Keratinocyte (primary cell): ENCODE measurements around the gene AIMP1. TPM values are rescaled to one million over a fixed set of nuclear protein-coding genes. Genes with fewer than 3 reads are reported as not detected.

Experiments
- DNase-seq: peaks from one replicate; pipeline ENCODE4 v3.0.0-alpha.2; 2011; ENCODE audit warnings: low read depth, missing footprints, low spot score
- FAIRE-seq: peaks from 2 replicates; lab custom pipeline; 2011; peaks lifted over from hg19 to GRCh38; lab: Jason Lieb, UNC
- H2AFZ ChIP-seq: 2 replicates; pipeline ENCODE4 v1.6.0; 2012; ENCODE audit warnings: low read length, control low read depth, inconsistent platforms; ENCODE audit not compliant: control insufficient read depth
- H3K27ac ChIP-seq: 2 replicates; pipeline ENCODE4 v1.5.1; 2011; ENCODE audit warnings: low read length; ENCODE audit not compliant: control insufficient read depth, insufficient read depth
- H3K27me3 ChIP-seq: 3 replicates; pipeline ENCODE4 v1.6.0; 2011; ENCODE audit warnings: low read length; ENCODE audit not compliant: control insufficient read depth, insufficient read depth; ENCODE audit errors: extremely low read depth
- H3K36me3 ChIP-seq, 2 experiments: 2 replicates in 1 of 2; 3 replicates in 1 of 2; pipeline ENCODE4 v1.5.1; 2011; ENCODE audit warnings: low read length in 2 of 2, mild to moderate bottlenecking in 1 of 2; ENCODE audit not compliant: control insufficient read depth in 2 of 2, insufficient read depth in 2 of 2; ENCODE audit errors: extremely low read depth in 1 of 2
- H3K4me1 ChIP-seq: 3 replicates; pipeline ENCODE4 v1.5.1; 2011; ENCODE audit warnings: low read length; ENCODE audit not compliant: control insufficient read depth, insufficient read depth; ENCODE audit errors: extremely low read depth
- H3K4me2 ChIP-seq: 3 replicates; pipeline ENCODE4 v1.6.0; 2011; ENCODE audit warnings: low read depth, low read length; ENCODE audit not compliant: control insufficient read depth, insufficient read depth; ENCODE audit errors: extremely low read depth
- H3K4me3 ChIP-seq, 3 experiments: fragments of 200-600 bp in 1 of 3; sonication (generic) in 1 of 3; 2 replicates in 2 of 3; 3 replicates in 1 of 3; pipeline ENCODE4 v1.5.1; 2011 to 2016; ENCODE audit warnings: low read length in 3 of 3, mild to moderate bottlenecking in 3 of 3, control low read depth in 2 of 3, inconsistent platforms in 1 of 3, low read depth in 1 of 3, mixed read lengths in 1 of 3, mixed run types in 1 of 3, moderate library complexity in 1 of 3; ENCODE audit not compliant: control insufficient read depth in 2 of 3, insufficient read depth in 2 of 3; ENCODE audit errors: extremely low read depth in 1 of 3
- H3K79me2 ChIP-seq: 2 replicates; pipeline ENCODE4 v1.6.0; 2012; ENCODE audit warnings: low read length; ENCODE audit not compliant: control insufficient read depth, insufficient read depth
- H3K9ac ChIP-seq: 3 replicates; pipeline ENCODE4 v1.6.0; 2011; ENCODE audit warnings: low read length; ENCODE audit not compliant: control insufficient read depth, insufficient read depth; ENCODE audit errors: extremely low read depth
- H3K9me1 ChIP-seq: 3 replicates; pipeline ENCODE4 v1.6.0; 2011; ENCODE audit warnings: low read length; ENCODE audit not compliant: control insufficient read depth, insufficient read depth; ENCODE audit errors: extremely low read depth
- H3K9me3 ChIP-seq: 2 replicates; pipeline ENCODE4 v1.5.1; 2012; ENCODE audit warnings: low read depth, low read length; ENCODE audit not compliant: control insufficient read depth
- H4K20me1 ChIP-seq: 3 replicates; pipeline ENCODE4 v1.6.0; 2011; ENCODE audit warnings: low read length; ENCODE audit not compliant: control insufficient read depth, insufficient read depth; ENCODE audit errors: extremely low read depth
- EZH2 ChIP-seq: IDR thresholded peaks from one replicate; pipeline ENCODE4 v1.6.1; 2012; ENCODE audit warnings: inconsistent platforms, mild to moderate bottlenecking, low read length, moderate library complexity
- dilution Hi-C: fragments of 300-500 bp; cut with MboI; formaldehyde crosslinking; loops from one replicate; pipeline ENCODE4 v1.7.0; 2020; ENCODE audit warnings: low sequenced_read_pairs; ENCODE audit not compliant: extremely low pct_ligation_motif_present
- polyA plus RNA-seq, 5 experiments: library from polyadenylated mRNA; depleted of rRNA in 3 of 5; stranded (reverse) in 3 of 5; stranded (forward) in 1 of 5; unstranded in 1 of 5; fragments of >200 nt; gene quantifications; 1 replicate in 1 of 5; 2 replicates in 3 of 5; 3 replicates in 1 of 5; pipeline versions ENCODE4 v1.2.1 to v1.2.3, GENCODE V29; 2011 to 2012; ENCODE audit warnings: missing spikeins in 2 of 5, low read depth in 1 of 5, low replicate concordance in 1 of 5
- TF ChIP-seq, protein P1 (sequence below), 3 experiments: IDR thresholded peaks in 1 of 3; conservative IDR thresholded peaks in 1 of 3; optimal IDR thresholded peaks in 1 of 3; 2 replicates in 2 of 3; 3 replicates in 1 of 3; pipeline versions ENCODE3 to v1.5.1; 2011; ENCODE audit warnings: low read length in 3 of 3, mild to moderate bottlenecking in 3 of 3, moderate library complexity in 2 of 3, control low read depth in 1 of 3, inconsistent platforms in 1 of 3; ENCODE audit not compliant: insufficient read depth in 2 of 3; ENCODE audit errors: extremely low read depth in 1 of 3

Gene AIMP1
- polyA plus RNA-seq, 1 donor (not counting 4 experiments of a cell fraction or from before 2014, with no cell fraction given) = 52.9 TPM

DNA sequence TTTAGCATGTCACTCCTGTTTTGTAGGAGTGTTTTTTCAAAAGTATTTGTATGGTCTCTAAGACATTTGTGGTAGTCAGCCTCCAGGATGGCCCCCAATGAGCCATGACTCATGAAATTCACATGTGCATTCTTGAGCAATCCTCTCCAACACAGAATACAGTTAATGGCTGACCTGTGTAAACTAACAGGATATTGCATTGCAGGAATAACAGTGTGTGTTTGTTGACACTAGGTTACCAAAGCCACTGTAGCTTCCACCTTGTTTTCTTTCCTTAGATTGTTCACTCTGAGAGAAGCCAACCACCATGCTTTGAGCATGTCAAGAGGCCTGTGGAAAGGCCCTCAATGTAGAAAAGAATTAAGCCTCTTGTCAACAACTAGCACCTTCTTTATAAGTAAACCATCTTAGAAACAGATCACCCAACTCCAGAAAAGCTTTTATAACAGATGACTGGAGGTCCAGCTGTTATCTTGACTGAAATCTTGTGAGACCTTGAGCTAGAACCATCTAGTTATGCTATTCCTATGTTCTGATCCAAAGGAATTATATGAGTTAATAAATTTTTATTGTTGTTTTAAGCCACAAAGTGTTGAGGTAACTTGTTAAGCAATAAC, 28.9 kb upstream of the AIMP1 start:
- peaks cover 0 to 7% of the 10 kb centered on the region in 2 experiments for H3K36me3 ChIP-seq
- FAIRE-seq (no peak), DNase-seq (no peak)
- peak overlapping the region; percentile 72 for H2AFZ ChIP-seq
- peak overlapping the region; percentile 12 for H3K9ac ChIP-seq
- peak overlapping the region; percentile 58 for H3K27ac ChIP-seq
- no peaks in the 10 kb centered on the region for H4K20me1 ChIP-seq
- no peak overlapping the region for H3K4me3 ChIP-seq
- no peaks in the 10 kb centered on the region for H3K9me3 ChIP-seq
- peaks cover 5% of the 10 kb centered on the region for H3K4me1 ChIP-seq
- no peaks in the 10 kb centered on the region for H3K9me1 ChIP-seq
- dilution Hi-C loops = no loop called here
- H3K4me2 ChIP-seq = no peak overlapping the region
- no peak for TF ChIP-seq EZH2
- TF ChIP-seq, protein P1, sequence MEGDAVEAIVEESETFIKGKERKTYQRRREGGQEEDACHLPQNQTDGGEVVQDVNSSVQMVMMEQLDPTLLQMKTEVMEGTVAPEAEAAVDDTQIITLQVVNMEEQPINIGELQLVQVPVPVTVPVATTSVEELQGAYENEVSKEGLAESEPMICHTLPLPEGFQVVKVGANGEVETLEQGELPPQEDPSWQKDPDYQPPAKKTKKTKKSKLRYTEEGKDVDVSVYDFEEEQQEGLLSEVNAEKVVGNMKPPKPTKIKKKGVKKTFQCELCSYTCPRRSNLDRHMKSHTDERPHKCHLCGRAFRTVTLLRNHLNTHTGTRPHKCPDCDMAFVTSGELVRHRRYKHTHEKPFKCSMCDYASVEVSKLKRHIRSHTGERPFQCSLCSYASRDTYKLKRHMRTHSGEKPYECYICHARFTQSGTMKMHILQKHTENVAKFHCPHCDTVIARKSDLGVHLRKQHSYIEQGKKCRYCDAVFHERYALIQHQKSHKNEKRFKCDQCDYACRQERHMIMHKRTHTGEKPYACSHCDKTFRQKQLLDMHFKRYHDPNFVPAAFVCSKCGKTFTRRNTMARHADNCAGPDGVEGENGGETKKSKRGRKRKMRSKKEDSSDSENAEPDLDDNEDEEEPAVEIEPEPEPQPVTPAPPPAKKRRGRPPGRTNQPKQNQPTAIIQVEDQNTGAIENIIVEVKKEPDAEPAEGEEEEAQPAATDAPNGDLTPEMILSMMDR (optimal IDR thresholded peaks at IDR 0.05 in 1 of 3, IDR thresholded peaks at IDR 0.05 in 1 of 3, conservative IDR thresholded peaks at IDR 0.05 in 1 of 3; ENCODE audit: extremely low read depth in 1 of 3, insufficient read depth in 2 of 3, low read length in 3 of 3) = no peak
- no peaks in the 10 kb centered on the region for H3K79me2 ChIP-seq
- H3K27me3 ChIP-seq = no peaks in the 10 kb centered on the region

DNA sequence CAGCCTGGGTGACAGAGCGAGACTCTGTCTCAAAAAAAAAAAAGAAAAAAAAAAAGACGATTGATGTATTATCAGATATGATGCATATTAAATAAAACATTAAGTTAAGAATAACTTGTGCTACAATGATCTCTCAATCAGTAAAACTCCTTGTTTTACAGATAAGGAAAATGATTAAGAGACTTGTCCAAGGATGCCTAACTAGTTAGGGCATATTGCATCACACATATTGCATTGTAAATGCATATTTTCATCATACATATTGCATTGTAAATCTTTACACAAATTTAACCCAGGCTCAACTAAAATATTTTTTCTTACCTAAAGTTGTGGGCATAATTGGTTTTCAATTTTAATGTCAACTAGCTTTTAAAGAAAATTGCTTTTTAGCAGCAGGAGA, 26.6 kb upstream of the AIMP1 start:
- dilution Hi-C loops = no loop called here
- no peaks in the 10 kb centered on the region for H4K20me1 ChIP-seq
- FAIRE-seq = no peak
- TF ChIP-seq, protein P1 (optimal IDR thresholded peaks at IDR 0.05 in 1 of 3, IDR thresholded peaks at IDR 0.05 in 1 of 3, conservative IDR thresholded peaks at IDR 0.05 in 1 of 3; ENCODE audit: extremely low read depth in 1 of 3, insufficient read depth in 2 of 3, low read length in 3 of 3) = no peak
- no peak for TF ChIP-seq EZH2
- H3K27me3 ChIP-seq = no peaks in the 10 kb centered on the region
- DNase-seq = no peak
- H3K9me1 ChIP-seq = no peaks in the 10 kb centered on the region
- H3K36me3 ChIP-seq = peaks cover 0 to 5% of the 10 kb centered on the region in 2 experiments
- H3K4me3 ChIP-seq = no peak overlapping the region
- H3K4me2 ChIP-seq = no peak overlapping the region
- no peaks in the 10 kb centered on the region for H3K9me3 ChIP-seq
- no peaks in the 10 kb centered on the region for H3K79me2 ChIP-seq
- H2AFZ ChIP-seq = no peak overlapping the region
- peaks cover 5% of the 10 kb centered on the region for H3K4me1 ChIP-seq
- H3K9ac ChIP-seq = no peak overlapping the region
- H3K27ac ChIP-seq = no peak overlapping the region
